Ovary (tissue), 3 donors: ENCODE measurements around the gene CPOX.
"Not testable (repeated sequence)": the region's sequence is repeated elsewhere in the genome, so short reads cannot be mapped to it uniquely, and the experiment has no call there.

Experiments
- EP300 ChIP-seq: sonication (generic); formaldehyde crosslinking; IDR thresholded peaks from one replicate; pipeline ENCODE4 v1.6.1; 2017; ENCODE audit warnings: antibody characterized with exemption
- POLR2A ChIP-seq: fragments of 450-650 bp; IDR thresholded peaks from one replicate; pipeline ENCODE4 v1.6.1; 2017; ENCODE audit warnings: antibody characterized with exemption, mild to moderate bottlenecking, moderate library complexity
- TF ChIP-seq, protein P1 (sequence below), 3 donors: fragments of 450-650 bp in 2 of 3; fragments of 200-600 bp in 1 of 3; IDR thresholded peaks; one replicate each; pipeline versions ENCODE4 v1.5.1 to v1.8.0; 2016 to 2022; ENCODE audit warnings: antibody characterized with exemption in 3 of 3, mild to moderate bottlenecking in 1 of 3
- donor health status: DM: no; HTN: no; CAD: no.

DNA sequence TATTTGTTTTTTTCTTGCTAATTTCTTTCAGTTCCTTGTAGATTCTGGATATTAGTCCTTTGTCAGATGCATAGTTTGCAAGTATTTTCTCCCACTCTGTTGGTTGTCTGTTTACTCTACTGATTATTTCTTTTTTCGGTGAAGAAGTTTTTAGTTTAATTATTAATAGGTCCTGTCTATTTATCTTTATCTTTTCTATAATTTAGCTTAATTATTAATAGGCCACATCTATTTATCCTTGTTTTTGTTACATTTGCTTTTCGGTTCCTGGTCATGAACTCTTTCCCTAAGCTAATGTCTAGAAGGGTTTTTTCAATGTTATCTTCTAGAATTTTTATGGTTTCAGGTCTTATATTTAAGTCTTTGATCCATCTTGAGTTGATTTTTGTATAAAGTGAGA lies 45.1 kb upstream of the CPOX start:
- TF ChIP-seq, protein P1, sequence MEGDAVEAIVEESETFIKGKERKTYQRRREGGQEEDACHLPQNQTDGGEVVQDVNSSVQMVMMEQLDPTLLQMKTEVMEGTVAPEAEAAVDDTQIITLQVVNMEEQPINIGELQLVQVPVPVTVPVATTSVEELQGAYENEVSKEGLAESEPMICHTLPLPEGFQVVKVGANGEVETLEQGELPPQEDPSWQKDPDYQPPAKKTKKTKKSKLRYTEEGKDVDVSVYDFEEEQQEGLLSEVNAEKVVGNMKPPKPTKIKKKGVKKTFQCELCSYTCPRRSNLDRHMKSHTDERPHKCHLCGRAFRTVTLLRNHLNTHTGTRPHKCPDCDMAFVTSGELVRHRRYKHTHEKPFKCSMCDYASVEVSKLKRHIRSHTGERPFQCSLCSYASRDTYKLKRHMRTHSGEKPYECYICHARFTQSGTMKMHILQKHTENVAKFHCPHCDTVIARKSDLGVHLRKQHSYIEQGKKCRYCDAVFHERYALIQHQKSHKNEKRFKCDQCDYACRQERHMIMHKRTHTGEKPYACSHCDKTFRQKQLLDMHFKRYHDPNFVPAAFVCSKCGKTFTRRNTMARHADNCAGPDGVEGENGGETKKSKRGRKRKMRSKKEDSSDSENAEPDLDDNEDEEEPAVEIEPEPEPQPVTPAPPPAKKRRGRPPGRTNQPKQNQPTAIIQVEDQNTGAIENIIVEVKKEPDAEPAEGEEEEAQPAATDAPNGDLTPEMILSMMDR (IDR thresholded peaks at IDR 0.05): not testable (repeated sequence)
- not testable (repeated sequence) for TF ChIP-seq POLR2A, EP300
